Measurements from ENCODE around the gene DCAF11. TPM values are rescaled to one million over a fixed set of nuclear protein-coding genes. Genes with fewer than 3 reads are reported as not detected.

Gene DCAF11
- total RNA-seq, 1 experiment from 2014 or later, result 68.2 TPM

DNA sequence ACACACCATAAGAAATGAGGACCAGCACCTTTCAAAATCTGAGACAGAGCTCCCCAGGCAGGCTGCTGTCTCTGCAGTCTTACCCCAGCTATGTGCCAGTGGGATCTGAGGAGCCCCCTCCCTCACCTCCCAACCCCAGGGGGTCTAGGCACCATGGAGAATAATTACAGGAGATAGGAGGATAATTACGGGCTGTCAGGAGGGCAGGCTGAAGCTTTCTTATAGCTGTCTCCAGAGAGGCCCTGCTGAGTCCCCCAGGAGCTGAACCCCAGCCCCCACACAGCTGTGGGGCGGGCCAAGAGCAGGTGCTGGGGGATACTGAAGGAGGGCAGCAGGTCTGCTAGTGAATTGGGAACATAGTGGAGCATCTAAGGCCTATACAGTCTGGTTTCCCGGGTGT, 36.4 kb upstream of the DCAF11 start:
- CTCF ChIA-PET, result no interaction called here
- POLR2A ChIA-PET (ENCODE audit: unreplicated experiment), result no interaction called here
- Histone ChIP-seq H3K4me1 (ENCODE audit: insufficient read depth, low read length) (peaks cover 12% of the 10 kb centered on the region), H3K9me3 (ENCODE audit: low read length) (no peaks in the 10 kb centered on the region), H4K20me1 (ENCODE audit: low read length) (no peaks in the 10 kb centered on the region), H3K27me3 (ENCODE audit: low read length) (no peaks in the 10 kb centered on the region), H2AFZ (ENCODE audit: low read length) (no peak overlapping the region), H3F3A (ENCODE audit: low read length, unreplicated experiment) (no peaks in the 10 kb centered on the region), H3K4me2 (ENCODE audit: low read length) (no peak overlapping the region), H3K4me3 (ENCODE audit: low read length) (no peak overlapping the region), H3K79me2 (ENCODE audit: low read length) (no peaks in the 10 kb centered on the region), H3K9me2 (replicated peaks; ENCODE audit: low read length) (no peaks in the 10 kb centered on the region), H3K36me3 (ENCODE audit: low read depth, low read length) (no peaks in the 10 kb centered on the region), H3K9ac (ENCODE audit: low read length) (no peak overlapping the region), H3K27ac (ENCODE audit: low read length) (no peak overlapping the region)
- TF ChIP-seq, protein P1, sequence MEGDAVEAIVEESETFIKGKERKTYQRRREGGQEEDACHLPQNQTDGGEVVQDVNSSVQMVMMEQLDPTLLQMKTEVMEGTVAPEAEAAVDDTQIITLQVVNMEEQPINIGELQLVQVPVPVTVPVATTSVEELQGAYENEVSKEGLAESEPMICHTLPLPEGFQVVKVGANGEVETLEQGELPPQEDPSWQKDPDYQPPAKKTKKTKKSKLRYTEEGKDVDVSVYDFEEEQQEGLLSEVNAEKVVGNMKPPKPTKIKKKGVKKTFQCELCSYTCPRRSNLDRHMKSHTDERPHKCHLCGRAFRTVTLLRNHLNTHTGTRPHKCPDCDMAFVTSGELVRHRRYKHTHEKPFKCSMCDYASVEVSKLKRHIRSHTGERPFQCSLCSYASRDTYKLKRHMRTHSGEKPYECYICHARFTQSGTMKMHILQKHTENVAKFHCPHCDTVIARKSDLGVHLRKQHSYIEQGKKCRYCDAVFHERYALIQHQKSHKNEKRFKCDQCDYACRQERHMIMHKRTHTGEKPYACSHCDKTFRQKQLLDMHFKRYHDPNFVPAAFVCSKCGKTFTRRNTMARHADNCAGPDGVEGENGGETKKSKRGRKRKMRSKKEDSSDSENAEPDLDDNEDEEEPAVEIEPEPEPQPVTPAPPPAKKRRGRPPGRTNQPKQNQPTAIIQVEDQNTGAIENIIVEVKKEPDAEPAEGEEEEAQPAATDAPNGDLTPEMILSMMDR (conservative IDR thresholded peaks at IDR 0.05; ENCODE audit: low read depth, low read length), result no peak
- no peak for TF ChIP-seq EZH2phosphoT487 (IDR thresholded peaks at IDR 0.05; ENCODE audit: borderline replicate concordance, low read length)
- no peak for TF ChIP-seq EZH2 (IDR thresholded peaks at IDR 0.05; ENCODE audit: low read length, unreplicated experiment)
- intact Hi-C loops (cut with micrococcal nuclease), result no loop called here
- no TSS peak for BruUV-seq (replicated peaks)
- ATAC-seq, result no peak
- DNase-seq, result no peak

DNA sequence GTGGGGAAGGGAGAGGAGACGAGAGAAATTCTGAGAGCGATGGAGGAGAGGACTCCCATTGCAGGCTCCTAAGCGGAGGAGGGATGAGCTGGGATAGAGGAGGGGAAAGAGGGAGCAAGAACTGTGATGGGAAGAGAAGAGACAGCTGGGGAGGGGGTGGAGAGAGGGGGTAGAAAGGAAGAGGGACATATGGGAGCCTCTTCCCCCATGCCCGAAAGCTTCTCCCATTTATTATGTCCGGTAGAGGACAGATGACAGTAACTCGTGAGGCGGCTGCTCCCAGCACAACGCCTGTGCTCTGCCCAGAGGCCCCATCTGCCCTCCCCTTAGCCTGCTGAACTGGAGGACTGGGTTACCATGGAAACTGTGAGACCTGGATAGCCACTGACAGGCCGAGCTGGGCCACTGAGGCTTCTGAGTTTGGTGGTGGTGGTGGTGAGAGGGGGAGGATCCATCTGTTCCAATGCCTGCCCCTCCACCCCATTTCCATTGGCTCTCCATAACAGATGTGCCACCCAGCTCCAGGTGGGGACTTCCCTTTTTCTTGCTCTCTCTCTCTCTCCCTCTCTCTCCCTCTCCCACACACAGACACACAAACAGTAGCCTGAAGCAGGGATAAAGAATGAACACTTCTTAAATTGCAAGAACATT, 35.0 kb upstream of the DCAF11 start:
- TF ChIP-seq, protein P1 (conservative IDR thresholded peaks at IDR 0.05; ENCODE audit: low read depth, low read length), result no peak
- TF ChIP-seq EZH2phosphoT487 (IDR thresholded peaks at IDR 0.05; ENCODE audit: borderline replicate concordance, low read length), result no peak
- TF ChIP-seq EZH2 (IDR thresholded peaks at IDR 0.05; ENCODE audit: low read length, unreplicated experiment), result no peak
- no peaks in the 10 kb centered on the region for H3K79me2 ChIP-seq (ENCODE audit: low read length)
- H3K9me2 ChIP-seq (replicated peaks; ENCODE audit: low read length), result no peaks in the 10 kb centered on the region
- CTCF ChIA-PET, result no interaction called here
- peaks cover 12% of the 10 kb centered on the region for H3K4me1 ChIP-seq (ENCODE audit: insufficient read depth, low read length)
- H3K9me3 ChIP-seq (ENCODE audit: low read length), result no peaks in the 10 kb centered on the region
- no peak overlapping the region for H3K4me2 ChIP-seq (ENCODE audit: low read length)
- H3K27ac ChIP-seq (ENCODE audit: low read length), result no peak overlapping the region
- H3K27me3 ChIP-seq (ENCODE audit: low read length), result no peaks in the 10 kb centered on the region
- no peak for ATAC-seq
- H3K9ac ChIP-seq (ENCODE audit: low read length), result no peak overlapping the region
- no peaks in the 10 kb centered on the region for H3F3A ChIP-seq (ENCODE audit: low read length, unreplicated experiment)
- no peaks in the 10 kb centered on the region for H3K36me3 ChIP-seq (ENCODE audit: low read depth, low read length)
- H2AFZ ChIP-seq (ENCODE audit: low read length), result no peak overlapping the region
- no peaks in the 10 kb centered on the region for H4K20me1 ChIP-seq (ENCODE audit: low read length)
- no TSS peak for BruUV-seq (replicated peaks)
- intact Hi-C loops (cut with micrococcal nuclease), result no loop called here
- POLR2A ChIA-PET (ENCODE audit: unreplicated experiment), result interaction anchor here (0.7 kb wide), 1 partner anchor 13 kb away, joined by 5 read pairs; no protein-coding TSS in a partner anchor
- no peak for DNase-seq
- no peak overlapping the region for H3K4me3 ChIP-seq (ENCODE audit: low read length)

DNA sequence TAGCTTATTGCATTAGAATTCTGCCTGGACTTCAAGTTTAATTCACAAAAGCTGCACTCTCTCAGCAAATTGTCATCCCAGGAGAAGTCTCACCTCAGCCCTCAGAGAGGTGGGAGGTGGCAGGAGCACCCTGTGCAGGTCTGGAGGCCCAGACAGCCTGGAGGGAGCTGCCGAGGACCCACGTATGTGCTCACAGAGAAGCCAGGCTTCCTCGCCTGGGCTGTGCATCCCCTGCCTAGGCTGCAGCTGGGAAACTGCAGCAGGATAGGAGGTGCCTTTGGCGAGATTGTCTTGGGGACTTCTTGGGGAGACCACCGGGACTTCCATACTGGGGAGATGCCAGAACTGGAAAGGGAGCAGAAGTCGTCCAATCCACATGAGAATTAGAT, 34.4 kb upstream of the DCAF11 start:
- no peaks in the 10 kb centered on the region for H3K36me3 ChIP-seq (ENCODE audit: low read depth, low read length)
- intact Hi-C loops (cut with micrococcal nuclease), result no loop called here
- BruUV-seq (replicated peaks), result no TSS peak
- ChIA-PET CTCF (no interaction called here), POLR2A (ENCODE audit: unreplicated experiment) (interaction anchor here (0.7 kb wide), 1 partner anchor 13 kb away, joined by 5 read pairs; no protein-coding TSS in a partner anchor)
- ATAC-seq (no peak), DNase-seq (no peak)
- H4K20me1 ChIP-seq (ENCODE audit: low read length), result no peaks in the 10 kb centered on the region
- H3K79me2 ChIP-seq (ENCODE audit: low read length), result no peaks in the 10 kb centered on the region
- no peak overlapping the region for H3K9ac ChIP-seq (ENCODE audit: low read length)
- H3K9me2 ChIP-seq (replicated peaks; ENCODE audit: low read length), result no peaks in the 10 kb centered on the region
- no peak for TF ChIP-seq EZH2phosphoT487 (IDR thresholded peaks at IDR 0.05; ENCODE audit: borderline replicate concordance, low read length)
- TF ChIP-seq, protein P1 (conservative IDR thresholded peaks at IDR 0.05; ENCODE audit: low read depth, low read length), result no peak
- no peak for TF ChIP-seq EZH2 (IDR thresholded peaks at IDR 0.05; ENCODE audit: low read length, unreplicated experiment)
- H3K27ac ChIP-seq (ENCODE audit: low read length), result no peak overlapping the region
- H3K9me3 ChIP-seq (ENCODE audit: low read length), result no peaks in the 10 kb centered on the region
- peaks cover 12% of the 10 kb centered on the region for H3K4me1 ChIP-seq (ENCODE audit: insufficient read depth, low read length)
- no peaks in the 10 kb centered on the region for H3F3A ChIP-seq (ENCODE audit: low read length, unreplicated experiment)
- peak overlapping the region; percentile 81; the same call in 1 of the 2 replicates for H3K4me2 ChIP-seq (ENCODE audit: low read length)
- no peak overlapping the region for H2AFZ ChIP-seq (ENCODE audit: low read length)
- no peaks in the 10 kb centered on the region for H3K27me3 ChIP-seq (ENCODE audit: low read length)
- H3K4me3 ChIP-seq (ENCODE audit: low read length), result no peak overlapping the region
